IMR-90 (cell line): ENCODE results near the gene PKP4. TPM values are rescaled to one million over a fixed set of nuclear protein-coding genes. Genes with fewer than 3 reads are reported as not detected.

ENCODE experiments used
- ATAC-seq: fragments of 200-7000 bp; cut with Tn5 transposase; 2 replicates; pipeline ENCODE4 v1.9.1; 2020; ENCODE audit warnings: low read depth, mild to moderate bottlenecking, moderate library complexity
- BruUV-seq: library from RNA; stranded (reverse); fragments of 400-500 nt; replicated peaks from 2 replicates; lab custom pipeline; 2021; lab: Mats Ljungman, UMichigan
- CTCF ChIA-PET: fragments of 300-600 bp; formaldehyde crosslinking; extraction: SDS; loops from one replicate; lab custom pipeline; 2021; ENCODE audit warnings: antibody characterized with exemption; lab: Yijun Ruan, JAX
- POLR2A ChIA-PET: fragments of 300-600 bp; sonication (Branson Sonifier 250); formaldehyde crosslinking; loops from one replicate; lab custom pipeline; 2022; ENCODE audit warnings: antibody characterized with exemption; ENCODE audit not compliant: unreplicated experiment; lab: Charles Lee
- DNase-seq: peaks from one replicate; pipeline ENCODE4 v3.0.0; 2013
- H2AFZ ChIP-seq: replicated peaks from 2 replicates; pipeline ENCODE3; 2013; ENCODE audit warnings: low read length, mild to moderate bottlenecking; ENCODE audit not compliant: poor library complexity
- H2AK5ac ChIP-seq: 2 replicates; pipeline ENCODE4 v1.6.1; 2013; ENCODE audit warnings: low read depth, low read length, inconsistent platforms
- H2AK9ac ChIP-seq: replicated peaks from 2 replicates; pipeline ENCODE3; 2013; ENCODE audit warnings: mild to moderate bottlenecking, low read depth, low read length, moderate library complexity; ENCODE audit not compliant: poor library complexity
- H2BK120ac ChIP-seq: 2 replicates; pipeline ENCODE4 v1.6.1; 2013; ENCODE audit warnings: low read depth, low read length, inconsistent platforms
- H2BK15ac ChIP-seq: 3 replicates; pipeline ENCODE4 v1.6.1; 2013; ENCODE audit warnings: low read depth, low read length, inconsistent platforms
- H2BK20ac ChIP-seq: 2 replicates; pipeline ENCODE4 v1.6.1; 2013; ENCODE audit warnings: low read depth, mild to moderate bottlenecking, inconsistent platforms, low read length, moderate library complexity
- H2BK5ac ChIP-seq: 2 replicates; pipeline ENCODE4 v1.6.1; 2013; ENCODE audit warnings: mild to moderate bottlenecking, low read depth, low read length, inconsistent platforms; ENCODE audit not compliant: poor library complexity, severe bottlenecking
- H3K14ac ChIP-seq: replicated peaks from 2 replicates; pipeline ENCODE4 v1.6.1; 2013; ENCODE audit warnings: low read depth, low read length, inconsistent platforms
- H3K18ac ChIP-seq: 2 replicates; pipeline ENCODE4 v1.6.1; 2013; ENCODE audit warnings: low read depth, low read length, control low read depth
- H3K23ac ChIP-seq: 2 replicates; pipeline ENCODE4 v1.6.1; 2013; ENCODE audit warnings: low read depth, low read length, inconsistent platforms
- H3K27ac ChIP-seq: 2 replicates; pipeline ENCODE4 v1.5.1; 2013; ENCODE audit warnings: mild to moderate bottlenecking, control low read depth, low read length; ENCODE audit not compliant: insufficient read depth
- H3K27me3 ChIP-seq: 2 replicates; pipeline ENCODE4 v1.6.1; 2013; ENCODE audit warnings: low read length; ENCODE audit not compliant: control insufficient read depth, insufficient read depth
- H3K36me3 ChIP-seq: 2 replicates; pipeline ENCODE4 v1.6.1; 2013; ENCODE audit warnings: low read length, mixed read lengths; ENCODE audit not compliant: control insufficient read depth, insufficient read depth
- H3K4ac ChIP-seq: 2 replicates; pipeline ENCODE4 v1.6.1; 2013; ENCODE audit warnings: low read depth, low read length, inconsistent platforms
- H3K4me1 ChIP-seq: 2 replicates; pipeline ENCODE4 v1.6.1; 2013; ENCODE audit warnings: low read length, mixed read lengths; ENCODE audit not compliant: control insufficient read depth, insufficient read depth
- H3K4me2 ChIP-seq: 2 replicates; pipeline ENCODE4 v1.6.1; 2013; ENCODE audit warnings: low read depth, mild to moderate bottlenecking, control low read depth, low read length, moderate library complexity
- H3K4me3 ChIP-seq: 2 replicates; pipeline ENCODE4 v1.5.1; 2013; ENCODE audit warnings: low read depth, mild to moderate bottlenecking, control low read depth, low read length, moderate library complexity; ENCODE audit not compliant: insufficient read depth
- H3K56ac ChIP-seq: 2 replicates; pipeline ENCODE4 v1.6.1; 2013; ENCODE audit warnings: low read length, inconsistent platforms; ENCODE audit not compliant: insufficient read depth; ENCODE audit errors: extremely low read depth
- H3K79me1 ChIP-seq, 2 experiments: 2 replicates each; pipeline ENCODE4 v1.6.1; 2013; ENCODE audit warnings: low read length in 2 of 2, inconsistent platforms in 1 of 2, low read depth in 1 of 2
- H3K9ac ChIP-seq: 2 replicates; pipeline ENCODE4 v1.6.1; 2013; ENCODE audit warnings: low read depth, low read length, control low read depth
- H3K9me1 ChIP-seq: 2 replicates; pipeline ENCODE4 v1.6.1; 2013; ENCODE audit warnings: low read length, inconsistent platforms; ENCODE audit not compliant: insufficient read depth
- H3K9me3 ChIP-seq: 2 replicates; pipeline ENCODE4 v1.6.1; 2013; ENCODE audit warnings: low read length; ENCODE audit not compliant: control insufficient read depth, insufficient read depth
- H4K20me1 ChIP-seq: 2 replicates; pipeline ENCODE4 v1.6.1; 2013; ENCODE audit warnings: low read length, inconsistent platforms; ENCODE audit not compliant: insufficient read depth
- H4K5ac ChIP-seq: 2 replicates; pipeline ENCODE4 v1.6.1; 2013; ENCODE audit warnings: mild to moderate bottlenecking, low read depth, low read length, control low read depth
- H4K8ac ChIP-seq, 2 experiments: 2 replicates each; pipeline ENCODE4 v1.6.1; 2013; ENCODE audit warnings: low read depth in 2 of 2, low read length in 2 of 2, control low read depth in 1 of 2, inconsistent platforms in 1 of 2
- H4K91ac ChIP-seq: 2 replicates; pipeline ENCODE4 v1.6.1; 2013; ENCODE audit warnings: low read depth, low read length, inconsistent platforms; ENCODE audit not compliant: insufficient read depth
- BHLHE40 ChIP-seq: fragments of 150-350 bp; IDR thresholded peaks from 2 replicates; pipeline ENCODE4 v1.6.1; 2016; ENCODE audit warnings: mild to moderate bottlenecking, low read depth, low read length
- FOS ChIP-seq: fragments of 150-350 bp; IDR thresholded peaks from 2 replicates; pipeline ENCODE4 v1.6.1; 2016; ENCODE audit warnings: low read depth, low read length
- MAZ ChIP-seq: IDR thresholded peaks from 2 replicates; pipeline ENCODE4 v1.6.1; 2012; ENCODE audit warnings: low read depth, mild to moderate bottlenecking, low read length, improper control_type of control experiment, moderate library complexity, borderline replicate concordance
- NFE2L2 ChIP-seq: fragments of 150-350 bp; IDR thresholded peaks from 2 replicates; pipeline ENCODE4 v1.6.1; 2016; ENCODE audit warnings: low read depth, mild to moderate bottlenecking, low read length
- RAD21 ChIP-seq: IDR thresholded peaks from 2 replicates; pipeline ENCODE4 v1.6.1; 2012; ENCODE audit warnings: low read length, improper control_type of control experiment
- RFX5 ChIP-seq: IDR thresholded peaks from 2 replicates; pipeline ENCODE4 v1.8.0; 2012; ENCODE audit warnings: low read depth, mild to moderate bottlenecking, low read length, moderate library complexity
- SMC3 ChIP-seq: fragments of 150-350 bp; IDR thresholded peaks from 2 replicates; pipeline ENCODE4 v1.6.1; 2016; ENCODE audit warnings: low read depth, mild to moderate bottlenecking, antibody characterized with exemption, low read length, moderate library complexity
- USF2 ChIP-seq: fragments of 150-350 bp; IDR thresholded peaks from 2 replicates; pipeline ENCODE4 v1.6.1; 2017; ENCODE audit warnings: mild to moderate bottlenecking, antibody characterized with exemption, low read length, low read depth
- WGBS, 2 experiments: methylation state at CpG; one replicate each; pipeline versions ENCODE4 v1.1.5 to v1.1.7; 2013; ENCODE audit warnings: missing lambda C conversion rate in 2 of 2; ENCODE audit not compliant: insufficient read length in 1 of 2; ENCODE audit errors: extremely low coverage in 2 of 2; 5-methylcytosine and 5-hydroxymethylcytosine counted together
- dilution Hi-C: fragments of 300-500 bp; cut with HindIII; formaldehyde crosslinking; loops from one replicate; pipeline ENCODE4 v1.14.3; 2018; ENCODE audit warnings: low sequenced_read_pairs; ENCODE audit not compliant: unreplicated experiment
- in situ Hi-C: fragments of 300-500 bp; cut with MboI; formaldehyde crosslinking; loops from 3 replicates; pipeline ENCODE4 v1.14.3; 2019; ENCODE audit warnings: low sequenced_read_pairs, inconsistent platforms, mixed read lengths
- intact Hi-C: fragments of 100-400 bp; cut with micrococcal nuclease; formaldehyde crosslinking; loops from 2 replicates; pipeline ENCODE4 v1.10.0; 2022
- polyA plus RNA-seq, 3 experiments: library from polyadenylated mRNA; depleted of rRNA; stranded (reverse); fragments of >200 nt; gene quantifications; 2 replicates each; pipeline ENCODE4 v1.2.3, GENCODE V29; 2012; ENCODE audit warnings: low replicate concordance in 1 of 3
- total RNA-seq: library from RNA; depleted of rRNA; stranded (reverse); fragments of >200 nt; gene quantifications from 2 replicates; pipeline ENCODE4 v1.2.3, GENCODE V29; 2012
- TF ChIP-seq, protein P1 (sequence below): conservative IDR thresholded peaks from 2 replicates; pipeline ENCODE4 v1.5.1; 2012; ENCODE audit warnings: mild to moderate bottlenecking, low read depth, low read length, improper control_type of control experiment

Gene PKP4
- total and polyA plus RNA-seq, 2 of the 4 experiments (the other 2 are of a cell fraction), result 20.1 to 37.8 TPM

DNA sequence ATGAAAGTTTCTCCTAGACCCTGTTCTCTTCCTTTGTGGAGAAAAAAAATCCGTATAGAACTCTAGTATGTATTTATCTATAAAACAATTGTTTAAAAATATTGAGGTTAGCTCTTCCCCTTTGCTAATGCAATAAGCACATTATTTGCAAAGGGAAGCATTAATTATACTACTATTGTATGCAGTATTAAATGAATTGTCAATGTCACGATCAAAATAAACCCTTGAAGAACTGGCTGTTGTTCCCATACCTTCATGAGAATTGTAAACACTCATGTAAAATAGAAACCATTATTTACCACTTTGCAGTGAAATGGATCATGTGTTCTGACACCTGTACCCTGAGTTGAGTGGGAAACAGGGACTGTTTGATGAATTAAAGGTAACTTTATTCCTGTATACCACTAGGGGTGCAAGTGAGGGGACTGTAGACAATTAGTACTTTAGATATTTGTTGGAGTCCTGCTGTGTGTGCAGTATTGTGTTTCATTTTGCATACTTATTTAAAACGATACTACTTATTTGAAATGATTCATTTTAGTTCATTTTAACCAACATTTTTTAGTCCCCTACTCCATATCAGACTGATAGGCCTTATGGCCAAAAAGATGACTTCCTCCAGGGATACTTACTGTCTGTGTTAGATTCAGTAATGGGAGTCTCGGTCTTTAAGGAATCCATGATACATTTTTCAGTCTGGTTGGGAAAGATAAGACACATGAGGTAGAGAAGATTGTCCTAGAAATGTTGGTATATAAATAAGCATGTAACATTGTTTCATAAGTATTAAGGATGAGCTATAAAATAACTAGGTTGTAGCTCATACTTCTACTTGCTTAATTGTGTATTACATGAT lies 7.9 kb downstream of the PKP4 start (continued):
- TF ChIP-seq, protein P1, sequence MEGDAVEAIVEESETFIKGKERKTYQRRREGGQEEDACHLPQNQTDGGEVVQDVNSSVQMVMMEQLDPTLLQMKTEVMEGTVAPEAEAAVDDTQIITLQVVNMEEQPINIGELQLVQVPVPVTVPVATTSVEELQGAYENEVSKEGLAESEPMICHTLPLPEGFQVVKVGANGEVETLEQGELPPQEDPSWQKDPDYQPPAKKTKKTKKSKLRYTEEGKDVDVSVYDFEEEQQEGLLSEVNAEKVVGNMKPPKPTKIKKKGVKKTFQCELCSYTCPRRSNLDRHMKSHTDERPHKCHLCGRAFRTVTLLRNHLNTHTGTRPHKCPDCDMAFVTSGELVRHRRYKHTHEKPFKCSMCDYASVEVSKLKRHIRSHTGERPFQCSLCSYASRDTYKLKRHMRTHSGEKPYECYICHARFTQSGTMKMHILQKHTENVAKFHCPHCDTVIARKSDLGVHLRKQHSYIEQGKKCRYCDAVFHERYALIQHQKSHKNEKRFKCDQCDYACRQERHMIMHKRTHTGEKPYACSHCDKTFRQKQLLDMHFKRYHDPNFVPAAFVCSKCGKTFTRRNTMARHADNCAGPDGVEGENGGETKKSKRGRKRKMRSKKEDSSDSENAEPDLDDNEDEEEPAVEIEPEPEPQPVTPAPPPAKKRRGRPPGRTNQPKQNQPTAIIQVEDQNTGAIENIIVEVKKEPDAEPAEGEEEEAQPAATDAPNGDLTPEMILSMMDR, result peak; percentile 46

DNA sequence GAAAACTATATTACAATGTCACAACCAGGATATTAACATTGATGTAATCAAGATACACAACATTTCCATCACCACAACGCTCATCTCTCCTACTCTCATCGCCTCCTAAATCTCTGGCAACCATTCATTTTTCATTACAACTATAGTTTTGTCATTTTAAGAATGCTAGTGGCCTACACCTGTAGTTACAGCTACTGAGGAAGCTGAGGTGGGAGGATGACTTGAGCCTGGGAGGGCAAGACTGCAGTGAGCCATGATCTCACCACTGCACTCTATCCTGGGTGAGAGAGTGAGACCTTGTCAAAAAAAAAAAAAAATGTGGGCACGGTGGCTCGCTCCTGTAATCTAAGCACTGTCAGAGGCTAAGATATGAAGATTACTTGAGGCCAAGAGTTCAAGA lies 10.5 kb downstream of the PKP4 start:
- DNase-seq (no peak), ATAC-seq (no peak)
- no peak overlapping the region for H2AFZ ChIP-seq
- H2BK120ac ChIP-seq, result no peak overlapping the region
- no peaks in the 10 kb centered on the region for H3K27me3 ChIP-seq
- dilution Hi-C loops, result no loop called here
- H3K79me1 ChIP-seq, result peaks cover 12 to 43% of the 10 kb centered on the region in 2 experiments
- peaks cover 8% of the 10 kb centered on the region; the same call in 1 of the 2 replicates for H4K20me1 ChIP-seq
- no peak overlapping the region for H4K8ac ChIP-seq
- H3K4me1 ChIP-seq, result no peaks in the 10 kb centered on the region
- BruUV-seq, result no TSS peak
- H3K56ac ChIP-seq, result no peak overlapping the region
- H3K9me3 ChIP-seq, result no peaks in the 10 kb centered on the region
- CTCF ChIA-PET, result interaction anchor here (0.6 kb wide), 2 partner anchors 202 to 445 kb away, joined by 3 read pairs; no protein-coding TSS in a partner anchor
- H3K18ac ChIP-seq, result no peak overlapping the region
- H2BK15ac ChIP-seq, result no peak overlapping the region
- H3K4me2 ChIP-seq, result no peak overlapping the region
- no peak overlapping the region for H3K14ac ChIP-seq
- no peak overlapping the region for H2BK5ac ChIP-seq
- no peak overlapping the region for H3K4ac ChIP-seq
- no peak overlapping the region for H2BK20ac ChIP-seq
- H3K36me3 ChIP-seq, result no peaks in the 10 kb centered on the region
- peaks cover 5% of the 10 kb centered on the region; the same call in 1 of the 2 replicates for H3K9me1 ChIP-seq
- 100% methylated on average over 1 to 2 of the region's 4 CpGs for WGBS, 2 experiments
- H2AK5ac ChIP-seq, result no peak overlapping the region
- intact Hi-C loops, result no loop called here
- no peak overlapping the region for H3K27ac ChIP-seq
- in situ Hi-C loops, result no loop called here
- no peak overlapping the region for H3K9ac ChIP-seq
- H3K23ac ChIP-seq, result no peak overlapping the region
- H4K91ac ChIP-seq, result no peak overlapping the region
- no peak overlapping the region for H4K5ac ChIP-seq
- no peak overlapping the region for H3K4me3 ChIP-seq
- POLR2A ChIA-PET, result no interaction called here
- H2AK9ac ChIP-seq, result no peak overlapping the region
- TF ChIP-seq RFX5 (no peak), BHLHE40 (no peak), NFE2L2 (no peak), SMC3 (no peak), MAZ (no peak), RAD21 (no peak), USF2 (no peak), FOS (no peak)
- TF ChIP-seq, protein P1, result no peak
